ENCODE results near the gene NKD2. TPM values are rescaled to one million over a fixed set of nuclear protein-coding genes. Genes with fewer than 3 reads are reported as not detected.
"Not testable (repeated sequence)": the region's sequence is repeated elsewhere in the genome, so short reads cannot be mapped to it uniquely, and the experiment has no call there.

Gene NKD2
- total and polyA plus RNA-seq, 8 donors = 1.8 to 13.6 (median 7.9) TPM; not detected in 2

DNA sequence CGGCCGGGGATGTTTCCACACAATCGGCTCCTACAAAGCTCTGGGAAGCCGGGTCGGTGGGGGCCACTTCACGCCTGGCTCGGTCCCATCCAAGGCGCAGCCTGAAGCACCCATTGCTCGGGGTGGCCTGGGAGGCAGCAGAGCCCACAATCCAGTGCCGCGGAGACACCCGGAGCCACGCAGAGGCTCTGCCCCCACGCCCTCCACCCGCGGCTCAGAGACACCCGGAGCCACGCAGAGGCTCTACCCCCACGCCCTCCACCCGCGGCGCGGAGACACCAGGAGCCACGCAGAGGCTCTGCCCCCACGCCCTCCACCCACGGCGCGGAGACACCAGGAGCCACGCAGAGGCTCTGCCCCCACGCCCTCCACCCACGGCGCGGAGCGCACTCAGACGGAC is 71.4 kb downstream of the NKD2 start:
- no peak for DNase-seq
- Histone ChIP-seq H3K27me3 (no peaks in the 10 kb centered on the region), H3K36me3 (peaks cover 69 to 100% (median 98%) of the 10 kb centered on the region in 4 donors), H3K4me1 (no peaks in the 10 kb centered on the region), H3K9me3 (no peaks in the 10 kb centered on the region), H3K4me3 (no peak overlapping the region), H3K27ac (no peak overlapping the region)
- TF ChIP-seq POLR2AphosphoS5 (IDR thresholded peaks at IDR 0.05) = no peak
- TF ChIP-seq EP300 (IDR thresholded peaks at IDR 0.05) = no peak
- no peak for TF ChIP-seq POLR2A (IDR thresholded peaks at IDR 0.05)
- TF ChIP-seq, protein P1, sequence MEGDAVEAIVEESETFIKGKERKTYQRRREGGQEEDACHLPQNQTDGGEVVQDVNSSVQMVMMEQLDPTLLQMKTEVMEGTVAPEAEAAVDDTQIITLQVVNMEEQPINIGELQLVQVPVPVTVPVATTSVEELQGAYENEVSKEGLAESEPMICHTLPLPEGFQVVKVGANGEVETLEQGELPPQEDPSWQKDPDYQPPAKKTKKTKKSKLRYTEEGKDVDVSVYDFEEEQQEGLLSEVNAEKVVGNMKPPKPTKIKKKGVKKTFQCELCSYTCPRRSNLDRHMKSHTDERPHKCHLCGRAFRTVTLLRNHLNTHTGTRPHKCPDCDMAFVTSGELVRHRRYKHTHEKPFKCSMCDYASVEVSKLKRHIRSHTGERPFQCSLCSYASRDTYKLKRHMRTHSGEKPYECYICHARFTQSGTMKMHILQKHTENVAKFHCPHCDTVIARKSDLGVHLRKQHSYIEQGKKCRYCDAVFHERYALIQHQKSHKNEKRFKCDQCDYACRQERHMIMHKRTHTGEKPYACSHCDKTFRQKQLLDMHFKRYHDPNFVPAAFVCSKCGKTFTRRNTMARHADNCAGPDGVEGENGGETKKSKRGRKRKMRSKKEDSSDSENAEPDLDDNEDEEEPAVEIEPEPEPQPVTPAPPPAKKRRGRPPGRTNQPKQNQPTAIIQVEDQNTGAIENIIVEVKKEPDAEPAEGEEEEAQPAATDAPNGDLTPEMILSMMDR (IDR thresholded peaks at IDR 0.05) = no peak
- WGBS, 5 donors = 81 to 93% (median 90%) methylated on average over 4 to 26 of the region's 35 CpGs
- intact Hi-C loops (cut with DNase I; ENCODE audit: low total_unique reads) = no loop called here

DNA sequence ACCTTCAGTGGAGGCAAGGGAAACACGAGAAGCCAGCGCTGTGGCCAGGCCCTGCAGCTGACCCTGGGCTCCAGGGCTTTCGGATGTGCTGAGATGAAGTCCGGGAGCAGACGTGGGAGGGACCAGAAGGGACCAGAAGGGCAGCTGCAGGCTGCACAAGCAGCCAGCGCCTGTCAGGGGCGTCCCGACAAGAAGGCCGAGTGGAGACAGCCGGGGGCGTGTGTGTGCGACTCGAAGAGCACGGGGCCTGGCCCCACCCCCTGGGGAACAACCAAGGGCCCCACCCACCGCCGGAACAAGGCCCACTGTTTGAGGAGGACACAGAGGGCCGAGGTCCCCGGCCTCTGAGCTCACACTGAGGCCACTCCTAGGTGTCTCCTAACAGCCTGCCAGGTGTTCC is 71.8 kb downstream of the NKD2 start:
- peaks cover 70 to 100% (median 98%) of the 10 kb centered on the region in 4 donors for H3K36me3 ChIP-seq
- no peaks in the 10 kb centered on the region for H3K4me1 ChIP-seq
- DNase-seq = peak in 1 of 2 donors; percentile 46
- H3K27ac ChIP-seq = no peak overlapping the region
- no peak for TF ChIP-seq EP300 (IDR thresholded peaks at IDR 0.05)
- no peak for TF ChIP-seq POLR2AphosphoS5 (IDR thresholded peaks at IDR 0.05)
- no peak for TF ChIP-seq POLR2A (IDR thresholded peaks at IDR 0.05)
- TF ChIP-seq, protein P1 (IDR thresholded peaks at IDR 0.05) = no peak
- H3K9me3 ChIP-seq = no peaks in the 10 kb centered on the region
- no peaks in the 10 kb centered on the region for H3K27me3 ChIP-seq
- intact Hi-C loops (cut with DNase I; ENCODE audit: low total_unique reads) = no loop called here
- WGBS, 5 donors = 70 to 92% (median 77%) methylated on average over 12 to 18 of the region's 18 CpGs
- H3K4me3 ChIP-seq = no peak overlapping the region

GRCh38 chr5:1081519-1081918 is 72.9 kb downstream of the NKD2 start:
- H3K9me3 ChIP-seq = no peaks in the 10 kb centered on the region
- H3K36me3 ChIP-seq = peaks cover 66 to 100% (median 98%) of the 10 kb centered on the region in 4 donors
- no peaks in the 10 kb centered on the region for H3K4me1 ChIP-seq
- H3K27me3 ChIP-seq = no peaks in the 10 kb centered on the region
- 82 to 94% (median 90%) methylated on average over 20 to 26 of the region's 26 CpGs for WGBS, 5 donors
- no peak for DNase-seq
- intact Hi-C loops (cut with DNase I; ENCODE audit: low total_unique reads) = no loop called here
- H3K4me3 ChIP-seq = no peak overlapping the region
- no peak for TF ChIP-seq EP300 (IDR thresholded peaks at IDR 0.05)
- TF ChIP-seq POLR2AphosphoS5 (IDR thresholded peaks at IDR 0.05) = no peak
- TF ChIP-seq POLR2A (IDR thresholded peaks at IDR 0.05) = no peak
- TF ChIP-seq, protein P1 (IDR thresholded peaks at IDR 0.05) = no peak
- H3K27ac ChIP-seq = no peak overlapping the region

GRCh38 chr5:1083026-1083425 is 74.4 kb downstream of the NKD2 start:
- DNase-seq; intact Hi-C loops (cut with DNase I; ENCODE audit: low total_unique reads); H3K4me1 ChIP-seq; H3K9me3 ChIP-seq; H3K27me3 ChIP-seq; H3K4me3 ChIP-seq; H3K27ac ChIP-seq: not testable (repeated sequence)
- WGBS, 5 donors = 74 to 96% (median 91%) methylated on average over 9 to 15 of the region's 15 CpGs
- H3K36me3 ChIP-seq = peaks cover 65 to 100% (median 98%) of the 10 kb centered on the region in 4 donors

GRCh38 chr5:1083823-1084605 is 75.4 kb downstream of the NKD2 start:
- Histone ChIP-seq H3K4me3 (no peak overlapping the region), H3K27ac (no peak overlapping the region), H3K27me3 (no peaks in the 10 kb centered on the region), H3K9me3 (no peaks in the 10 kb centered on the region), H3K4me1 (peaks cover 0 to 3% (median under 1%) of the 10 kb centered on the region in 4 donors), H3K36me3 (peaks cover 72 to 100% (median 98%) of the 10 kb centered on the region in 4 donors)
- intact Hi-C loops (cut with DNase I; ENCODE audit: low total_unique reads) = no loop called here
- WGBS, 5 donors = 92 to 96% (median 93%) methylated on average over 40 to 57 of the region's 57 CpGs
- TF ChIP-seq POLR2AphosphoS5 (IDR thresholded peaks at IDR 0.05) = no peak
- TF ChIP-seq POLR2A (IDR thresholded peaks at IDR 0.05) = no peak
- TF ChIP-seq, protein P1 (IDR thresholded peaks at IDR 0.05) = no peak
- no peak for TF ChIP-seq EP300 (IDR thresholded peaks at IDR 0.05)
- no peak for DNase-seq
